Heart left ventricle (tissue), 16 donors: ENCODE measurements around the gene NCS1. TPM values are rescaled to one million over a fixed set of nuclear protein-coding genes. Genes with fewer than 3 reads are reported as not detected.

Experiments used
- ATAC-seq, 4 donors: fragments of 200-7000 bp; cut with Tn5 transposase; one replicate each; pipeline ENCODE4 v1.9.1; 2020 to 2022; ENCODE audit warnings: moderate library complexity in 4 of 4, mild to moderate bottlenecking in 3 of 4, moderate number of reproducible peaks in 1 of 4
- DNase-seq, 5 donors: peaks; one replicate each; pipeline ENCODE4 v3.0.0-alpha.2; 2020
- H3K27ac ChIP-seq, 12 donors: fragments of 200-600 bp; sonication (generic) in 4 of 12; one replicate each; pipeline versions ENCODE4 v1.5.0 to v1.8.0; 2016 to 2022; ENCODE audit warnings: mild to moderate bottlenecking in 2 of 12
- H3K27me3 ChIP-seq, 9 donors: fragments of 200-600 bp; sonication (generic) in 2 of 9; one replicate each; pipeline versions ENCODE4 v1.5.1 to v1.8.0; 2016 to 2022; ENCODE audit warnings: mild to moderate bottlenecking in 3 of 9
- H3K36me3 ChIP-seq, 9 donors: fragments of 200-600 bp; sonication (generic) in 2 of 9; one replicate each; pipeline versions ENCODE4 v1.5.0 to v1.8.0; 2018 to 2022; ENCODE audit warnings: mild to moderate bottlenecking in 2 of 9
- H3K4me1 ChIP-seq, 12 donors: fragments of 200-600 bp; sonication (generic) in 4 of 12; one replicate each; pipeline versions ENCODE4 v1.5.0 to v1.8.0; 2016 to 2022; ENCODE audit warnings: mild to moderate bottlenecking in 3 of 12
- H3K4me3 ChIP-seq, 12 donors: fragments of 200-600 bp; sonication (generic) in 4 of 12; one replicate each; pipeline versions ENCODE4 v1.5.0 to v1.8.0; 2017 to 2022; ENCODE audit warnings: mild to moderate bottlenecking in 9 of 12, moderate library complexity in 4 of 12
- H3K9me3 ChIP-seq, 12 donors: fragments of 200-600 bp; sonication (generic) in 4 of 12; one replicate each; pipeline versions ENCODE4 v1.5.0 to v1.8.0; 2016 to 2022; ENCODE audit warnings: mild to moderate bottlenecking in 1 of 12
- POLR2A ChIP-seq, 2 donors: fragments of 450-650 bp; IDR thresholded peaks; one replicate each; pipeline ENCODE4 v1.6.1; 2017; ENCODE audit warnings: antibody characterized with exemption in 2 of 2, mild to moderate bottlenecking in 2 of 2, moderate library complexity in 2 of 2
- WGBS, 4 donors: extraction: QIAGEN DNeasy Blood & Tissue Kit in 2 of 4; methylation state at CpG; one replicate each; pipeline versions ENCODE4 v1.1.5 to v1.1.7; 2013 to 2018; 5-methylcytosine and 5-hydroxymethylcytosine counted together
- intact Hi-C, 10 donors: fragments of 100-400 bp; cut with DNase I; formaldehyde crosslinking; loops; one replicate each; pipeline versions ENCODE4 v1.11.1 to v1.14.2; 2022
- long read RNA-seq, 3 donors: library from polyadenylated mRNA; unstranded; transcript quantifications; one replicate each; pipeline ENCODE4 v2.0.0, GENCODE V29; 2020 to 2021
- polyA plus RNA-seq, 2 donors: library from polyadenylated mRNA; stranded (reverse); fragments of 200-250 nt; gene quantifications; one replicate each; pipeline ENCODE4 v1.2.3, GENCODE V29; 2013
- total RNA-seq, 9 donors: library from RNA; depleted of rRNA in 2 of 9; stranded (reverse); fragments of >200 nt in 2 of 9; fragmentation: NEBNext Ultra II Directional in 3 of 9; extraction: Animal tissue kit (Norgen Biotek cat#: 25700) in 3 of 9; gene quantifications; one replicate each; pipeline versions ENCODE4 v1.1.0 to v1.2.4, GENCODE V29; 2016 to 2023
- TF ChIP-seq, protein P1 (sequence below), 12 donors: fragments of 200-600 bp; sonication (generic) in 4 of 12; IDR thresholded peaks; one replicate each; pipeline versions ENCODE4 v1.5.0 to v1.8.0; 2018 to 2022; ENCODE audit warnings: antibody characterized with exemption in 12 of 12, mild to moderate bottlenecking in 5 of 12
- donor health status: ischemic (EF 13 %, LVEDD 7.1; RV severe dilation, severe dysfunction).
- donor health status: healthy with polysubstance abuse.
- donor health status: DM: no; HTN: yes; CAD: no.
- donor health status: DM: no; HTN: no; CAD: no.
- donor health status: ischemic (EF 25% LVEDD 6.9; RV normal size, moderate dysfunction).
- donor health status: ischemic (EF 25% LVEDD 5.7; RV mildly dilated, moderate dysfunction).
- donor health status: healthy.
- donor health status: DM: yes; HTN: yes; CAD: no.
- donor health status: ischemic (EF 35%, LVEDD 5.7; RV mildly dilated, moderate dysfunction).
- donor health status: nonischemic (EF 11% LVEDD 7.7; RV severe dilation, severe dysfunction).
- donor health status: DM: yes; HTN: yes; CAD: no.
- donor health status: PGD.
- donor health status: ischemic (EF 29% LVEDD 5.4; RV normal size, mild dysfunction).
- donor health status: nonischemic (EF 23%, LVEDD 6.1; RV moderate dilation, normal function).

The NCS1 gene
- total RNA-seq (10 to 100 TPM in 4 of 9 donors, 1 to 10 TPM in 5; 4.4 to 15.9 (median 9.4) TPM), polyA plus RNA-seq (1 to 10 TPM; 2.3 to 9.5 TPM)
- long read RNA-seq, donor 1, full-length matches to known transcripts = 4 of 10 reads
- long read RNA-seq, donor 1, partial matches to known transcripts = 0 of 10 reads
- long read RNA-seq, donor 1, other reads (novel, unspliced or antisense) = 6 of 10 reads
- long read RNA-seq, donor 2, full-length matches to known transcripts = 2 of 9 reads
- long read RNA-seq, donor 2, partial matches to known transcripts = 1 of 9 reads
- long read RNA-seq, donor 2, other reads (novel, unspliced or antisense) = 6 of 9 reads
- long read RNA-seq, donor 3, full-length matches to known transcripts = 6 of 12 reads
- long read RNA-seq, donor 3, partial matches to known transcripts = 0 of 12 reads
- long read RNA-seq, donor 3, other reads (novel, unspliced or antisense) = 6 of 12 reads

DNA sequence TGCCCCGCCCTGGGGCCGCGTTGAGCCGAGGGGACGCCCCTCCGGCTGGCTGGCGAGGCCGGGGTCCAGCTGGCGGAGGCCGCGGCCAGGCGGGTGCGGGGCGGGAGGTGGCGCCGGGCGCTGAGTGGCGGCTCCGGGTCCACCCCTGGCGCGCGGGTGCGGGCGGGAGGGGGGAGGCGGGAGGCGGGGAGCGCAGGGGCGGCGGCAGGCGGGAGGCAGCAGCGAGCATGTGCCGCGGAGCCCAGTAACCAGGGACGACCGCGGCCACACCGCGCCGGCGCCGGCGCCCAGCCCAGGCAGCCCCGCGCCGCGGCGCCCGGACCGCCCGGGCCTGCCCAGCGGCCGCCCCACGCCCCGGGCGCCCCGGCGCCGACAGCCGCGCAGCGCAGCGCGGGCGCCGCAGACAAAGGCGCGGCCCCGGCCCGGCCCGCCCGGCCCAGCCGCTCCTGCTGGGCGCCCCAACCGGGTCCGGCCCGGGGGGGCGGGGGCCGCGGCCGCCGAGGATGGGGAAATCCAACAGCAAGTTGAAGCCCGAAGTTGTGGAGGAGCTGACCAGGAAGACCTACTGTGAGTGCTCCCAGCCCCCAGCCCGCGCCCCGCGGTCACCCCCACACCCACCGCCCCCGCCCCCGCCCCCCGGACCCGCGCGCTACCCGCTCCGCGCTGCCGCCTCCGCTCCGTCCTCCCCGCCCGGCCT lies at the start of gene NCS1:
Gene NCS1 (plus strand): TSS at position 244 of the 697 bp plus-strand sequence. CDS start 260 bp downstream, at position 504.
- DNase-seq = peak; percentile 72 to 83 (median 79)
- ATAC-seq = peak; percentile 56 to 92 (median 90)
- peaks cover 0 to 21% (median 2%) of the 10 kb centered on the region in 12 donors for H3K4me1 ChIP-seq
- peak within 1 kb of the TSS; percentile 23 to 71 (median 56) for H3K4me3 ChIP-seq
- H3K27ac ChIP-seq = peak within 1 kb of the TSS in 3 of 12 donors; percentile 37 to 94 (median 45)
- TF ChIP-seq, protein P1, sequence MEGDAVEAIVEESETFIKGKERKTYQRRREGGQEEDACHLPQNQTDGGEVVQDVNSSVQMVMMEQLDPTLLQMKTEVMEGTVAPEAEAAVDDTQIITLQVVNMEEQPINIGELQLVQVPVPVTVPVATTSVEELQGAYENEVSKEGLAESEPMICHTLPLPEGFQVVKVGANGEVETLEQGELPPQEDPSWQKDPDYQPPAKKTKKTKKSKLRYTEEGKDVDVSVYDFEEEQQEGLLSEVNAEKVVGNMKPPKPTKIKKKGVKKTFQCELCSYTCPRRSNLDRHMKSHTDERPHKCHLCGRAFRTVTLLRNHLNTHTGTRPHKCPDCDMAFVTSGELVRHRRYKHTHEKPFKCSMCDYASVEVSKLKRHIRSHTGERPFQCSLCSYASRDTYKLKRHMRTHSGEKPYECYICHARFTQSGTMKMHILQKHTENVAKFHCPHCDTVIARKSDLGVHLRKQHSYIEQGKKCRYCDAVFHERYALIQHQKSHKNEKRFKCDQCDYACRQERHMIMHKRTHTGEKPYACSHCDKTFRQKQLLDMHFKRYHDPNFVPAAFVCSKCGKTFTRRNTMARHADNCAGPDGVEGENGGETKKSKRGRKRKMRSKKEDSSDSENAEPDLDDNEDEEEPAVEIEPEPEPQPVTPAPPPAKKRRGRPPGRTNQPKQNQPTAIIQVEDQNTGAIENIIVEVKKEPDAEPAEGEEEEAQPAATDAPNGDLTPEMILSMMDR (IDR thresholded peaks at IDR 0.05) = no peak
- TF ChIP-seq POLR2A (IDR thresholded peaks at IDR 0.05) = no peak
- intact Hi-C loops = no loop called here
- no peaks in the 10 kb centered on the region for H3K36me3 ChIP-seq
- no peaks in the 10 kb centered on the region for H3K9me3 ChIP-seq
- WGBS, 4 donors = 1 to 2% (median 1%) methylated on average over 22 to 99 of the region's 101 CpGs; no CpG with 5 or more reads in 1 of the 4 donors
- H3K27me3 ChIP-seq = peaks cover 0 to 19% (median 0%) of the 10 kb centered on the region in 9 donors

DNA sequence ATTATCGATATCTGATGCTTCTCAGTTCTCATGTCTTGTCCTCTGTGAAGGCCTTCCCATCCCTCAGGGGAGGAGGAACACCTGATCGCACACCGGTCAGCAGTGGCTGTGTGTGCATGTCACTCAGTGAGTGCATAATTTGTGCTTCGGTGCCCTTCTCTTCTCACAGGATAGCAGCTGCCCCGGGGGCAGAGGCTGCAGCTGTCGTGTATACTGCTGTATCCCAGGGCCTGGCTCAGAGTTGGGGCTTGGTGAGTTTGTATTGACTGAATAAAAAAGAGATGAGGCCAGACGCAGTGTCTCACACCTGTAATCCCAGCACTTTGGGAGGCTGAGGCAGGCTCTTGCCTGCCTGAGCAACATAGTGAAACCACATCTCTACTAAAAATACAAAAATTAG lies 49.7 kb upstream of the NCS1 start:
- Histone ChIP-seq H3K4me1 (peaks cover 0 to 10% (median 4%) of the 10 kb centered on the region in 12 donors), H3K36me3 (peaks cover 0 to 79% (median 62%) of the 10 kb centered on the region in 9 donors), H3K27ac (no peak overlapping the region), H3K27me3 (no peaks in the 10 kb centered on the region), H3K4me3 (no peak overlapping the region), H3K9me3 (no peaks in the 10 kb centered on the region)
- intact Hi-C loops = no loop called here
- ATAC-seq (no peak), DNase-seq (no peak)
- TF ChIP-seq, protein P1 (IDR thresholded peaks at IDR 0.05) = no peak
- TF ChIP-seq POLR2A (IDR thresholded peaks at IDR 0.05) = no peak
- WGBS, 4 donors = 81 to 100% (median 85%) methylated on average over 7 of the region's 7 CpGs

DNA sequence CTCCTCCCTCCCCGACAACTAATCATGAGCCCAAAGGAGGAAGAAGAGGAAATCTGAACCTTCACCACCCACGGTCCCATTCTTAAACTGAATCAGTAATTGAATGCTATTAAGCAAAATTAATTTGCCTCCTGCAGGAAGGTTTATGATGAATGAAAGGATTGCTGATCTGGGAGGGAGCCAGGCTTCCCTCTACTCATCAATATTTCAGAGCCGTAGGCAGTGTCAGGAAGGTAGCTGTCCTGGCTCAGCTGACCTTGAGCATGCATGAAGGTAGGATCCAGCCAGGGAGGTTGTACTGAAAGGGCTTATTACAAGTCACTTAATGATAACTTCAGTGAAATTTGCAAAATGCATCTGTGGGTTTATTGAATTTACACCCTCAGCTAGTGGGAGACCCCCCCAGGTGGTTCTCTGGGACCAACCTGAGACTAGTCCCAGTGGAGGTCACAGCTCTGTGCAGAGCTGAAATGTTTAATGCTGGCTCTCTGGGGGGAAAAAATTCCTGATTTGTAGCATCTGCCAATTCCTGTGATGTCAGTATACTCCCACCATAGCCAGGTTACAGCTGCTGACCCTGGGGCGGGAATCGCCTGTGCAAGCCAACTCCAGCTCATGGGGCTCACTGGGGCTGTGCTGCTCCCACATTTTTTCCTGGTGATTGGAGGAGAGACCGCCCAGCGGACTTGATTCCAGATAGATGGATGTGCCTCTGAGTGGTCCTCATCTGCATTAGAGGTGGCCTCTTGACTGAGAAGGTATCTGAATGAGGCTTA lies 47.9 kb upstream of the NCS1 start:
- Histone ChIP-seq H3K4me1 (peaks cover 0 to 22% (median 10%) of the 10 kb centered on the region in 12 donors), H3K4me3 (no peak overlapping the region), H3K27me3 (no peaks in the 10 kb centered on the region), H3K27ac (no peak overlapping the region), H3K9me3 (no peaks in the 10 kb centered on the region), H3K36me3 (peaks cover 0 to 82% (median 68%) of the 10 kb centered on the region in 9 donors)
- WGBS, 4 donors = 81 to 90% (median 85%) methylated on average over 7 of the region's 7 CpGs
- intact Hi-C loops = no loop called here
- no peak for ATAC-seq
- no peak for TF ChIP-seq POLR2A (IDR thresholded peaks at IDR 0.05)
- TF ChIP-seq, protein P1 (IDR thresholded peaks at IDR 0.05) = no peak
- no peak for DNase-seq
